Activated naive CD4-positive, alpha-beta T cell treated with Interleukin-2 at 50 U/mL for 16 hours (primary cell): ENCODE measurements around the gene TMPRSS4.

Experiments used
- DNase-seq: peaks from one replicate; pipeline ENCODE4 v3.0.0-alpha.2; 2020

The TMPRSS4 gene

GRCh38 chr11:118081241-118081958 is 4.5 kb downstream of the TMPRSS4 start:
- no peak for DNase-seq

GRCh38 chr11:118082880-118083552 is 6.1 kb downstream of the TMPRSS4 start:
- no peak for DNase-seq

GRCh38 chr11:118084247-118084646 is 7.4 kb downstream of the TMPRSS4 start:
- DNase-seq, result no peak

GRCh38 chr11:118084656-118085055 is 7.8 kb downstream of the TMPRSS4 start:
- DNase-seq, result no peak

GRCh38 chr11:118086913-118087768 is 10.3 kb downstream of the TMPRSS4 start, which contains the start of gene SMIM35:
Gene SMIM35 (minus strand): TSS chr11:118086963. CDS start chr11:118086757, 206 bp downstream.
- DNase-seq, result no peak

- no peak for DNase-seq
Observed at GRCh38 chr11:118087931-118088330, 11.1 kb downstream of the TMPRSS4 start.

- DNase-seq, result no peak
Observed at GRCh38 chr11:118088531-118088930, 11.7 kb downstream of the TMPRSS4 start.

- DNase-seq, result no peak
Observed at GRCh38 chr11:118090545-118091162, 13.8 kb downstream of the TMPRSS4 start.

GRCh38 chr11:118091690-118092089 is 14.8 kb downstream of the TMPRSS4 start:
- no peak for DNase-seq

GRCh38 chr11:118092907-118093571 is 16.2 kb downstream of the TMPRSS4 start:
- DNase-seq, result no peak

- DNase-seq, result no peak
Observed at GRCh38 chr11:118095493-118095892, 18.6 kb downstream of the TMPRSS4 start.

- DNase-seq, result no peak
Observed at GRCh38 chr11:118095967-118096367, 19.1 kb downstream of the TMPRSS4 start.

GRCh38 chr11:118098996-118099837 is 22.3 kb downstream of the TMPRSS4 start:
- no peak for DNase-seq

- DNase-seq, result no peak
Observed at GRCh38 chr11:118099838-118100556, 23.1 kb downstream of the TMPRSS4 start.

GRCh38 chr11:118100691-118101232 is 23.9 kb downstream of the TMPRSS4 start:
- no peak for DNase-seq

- DNase-seq, result no peak
Observed at GRCh38 chr11:118102721-118103261, 25.9 kb downstream of the TMPRSS4 start.

GRCh38 chr11:118104491-118104890 is 27.6 kb downstream of the TMPRSS4 start:
- DNase-seq, result no peak

- no peak for DNase-seq
Observed at GRCh38 chr11:118105657-118106305, 28.9 kb downstream of the TMPRSS4 start.

- DNase-seq, result no peak
Observed at GRCh38 chr11:118106789-118107335, 30.0 kb downstream of the TMPRSS4 start.
